Prostate gland (tissue), 1 donor: ENCODE data around the gene PARP16.

Source experiments
- POLR2A ChIP-seq: fragments of 450-650 bp; IDR thresholded peaks from one replicate; pipeline ENCODE4 v1.6.1; 2016; ENCODE audit warnings: antibody characterized with exemption, mild to moderate bottlenecking
- POLR2AphosphoS5 ChIP-seq: sonication (generic); formaldehyde crosslinking; IDR thresholded peaks from one replicate; pipeline ENCODE4 v1.6.1; 2017; ENCODE audit warnings: antibody characterized with exemption

DNA sequence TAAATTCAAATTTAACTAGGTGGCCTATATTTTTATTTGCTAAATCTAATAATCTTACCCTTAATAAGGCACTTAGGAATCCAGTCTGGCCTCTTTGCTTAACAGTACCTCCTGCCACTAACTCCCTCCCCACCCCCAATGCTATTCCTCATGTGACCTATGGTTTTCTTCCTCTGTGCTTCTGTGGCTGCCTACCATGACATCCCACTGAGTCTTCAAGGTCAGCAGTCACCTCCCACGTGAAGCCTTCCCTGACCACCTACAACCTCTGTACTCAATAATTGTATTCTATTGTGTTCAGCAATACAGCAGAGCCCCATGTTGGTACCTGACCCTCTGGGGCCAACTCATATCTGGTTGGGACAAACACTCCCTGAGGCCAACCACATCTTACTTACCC is 9.7 kb downstream of the PARP16 start:
- TF ChIP-seq POLR2AphosphoS5 (no peak), POLR2A (no peak)
